Neural progenitor cell (in vitro differentiated cells): ENCODE results near the gene BBS9.

ENCODE experiments used
- EZH2phosphoT487 ChIP-seq: fragments of 200-600 bp; sonication (generic); IDR thresholded peaks from 2 replicates; pipeline ENCODE4 v1.6.1; 2017; ENCODE audit warnings: antibody characterized with exemption
- TF ChIP-seq, protein P1 (sequence below): fragments of 200-600 bp; sonication (generic); IDR thresholded peaks from 2 replicates; pipeline ENCODE4 v1.5.1; 2017; ENCODE audit warnings: antibody characterized with exemption, mild to moderate bottlenecking

DNA sequence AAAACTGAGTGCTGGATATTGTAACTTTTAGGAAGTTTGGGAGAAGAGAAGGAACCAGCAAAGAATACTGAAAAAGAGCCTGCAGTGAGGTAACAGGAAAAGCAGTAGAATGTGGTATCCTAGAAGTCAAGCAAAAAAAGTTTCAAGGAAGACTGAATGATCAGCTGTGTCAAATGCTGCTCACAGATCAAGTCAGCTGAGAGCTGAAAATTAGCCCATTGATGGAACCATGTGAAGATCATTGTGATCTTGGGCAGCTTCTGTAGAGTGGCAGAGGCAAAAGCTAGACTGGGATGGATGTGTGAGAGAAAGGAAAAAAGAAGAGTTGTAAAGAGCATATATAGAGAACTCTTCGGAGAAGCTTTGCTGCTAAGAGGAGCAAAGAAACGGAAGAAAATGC lies 460.5 kb downstream of the BBS9 start:
- TF ChIP-seq, protein P1, sequence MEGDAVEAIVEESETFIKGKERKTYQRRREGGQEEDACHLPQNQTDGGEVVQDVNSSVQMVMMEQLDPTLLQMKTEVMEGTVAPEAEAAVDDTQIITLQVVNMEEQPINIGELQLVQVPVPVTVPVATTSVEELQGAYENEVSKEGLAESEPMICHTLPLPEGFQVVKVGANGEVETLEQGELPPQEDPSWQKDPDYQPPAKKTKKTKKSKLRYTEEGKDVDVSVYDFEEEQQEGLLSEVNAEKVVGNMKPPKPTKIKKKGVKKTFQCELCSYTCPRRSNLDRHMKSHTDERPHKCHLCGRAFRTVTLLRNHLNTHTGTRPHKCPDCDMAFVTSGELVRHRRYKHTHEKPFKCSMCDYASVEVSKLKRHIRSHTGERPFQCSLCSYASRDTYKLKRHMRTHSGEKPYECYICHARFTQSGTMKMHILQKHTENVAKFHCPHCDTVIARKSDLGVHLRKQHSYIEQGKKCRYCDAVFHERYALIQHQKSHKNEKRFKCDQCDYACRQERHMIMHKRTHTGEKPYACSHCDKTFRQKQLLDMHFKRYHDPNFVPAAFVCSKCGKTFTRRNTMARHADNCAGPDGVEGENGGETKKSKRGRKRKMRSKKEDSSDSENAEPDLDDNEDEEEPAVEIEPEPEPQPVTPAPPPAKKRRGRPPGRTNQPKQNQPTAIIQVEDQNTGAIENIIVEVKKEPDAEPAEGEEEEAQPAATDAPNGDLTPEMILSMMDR = no peak
- no peak for TF ChIP-seq EZH2phosphoT487
